Suppressor macrophage (primary cell): ENCODE results near the gene IL24.
"Not testable (repeated sequence)": the region's sequence is repeated elsewhere in the genome, so short reads cannot be mapped to it uniquely, and the experiment has no call there.

Experiments
- DNase-seq, 4 experiments: peaks; one replicate each; pipeline ENCODE4 v3.0.0-alpha.2; 2020 to 2022

The IL24 gene

GRCh38 chr1:206905295-206906164, 8.3 kb downstream of the IL24 start:
- DNase-seq: peak in 1 of 4 experiments; percentile 50

DNA sequence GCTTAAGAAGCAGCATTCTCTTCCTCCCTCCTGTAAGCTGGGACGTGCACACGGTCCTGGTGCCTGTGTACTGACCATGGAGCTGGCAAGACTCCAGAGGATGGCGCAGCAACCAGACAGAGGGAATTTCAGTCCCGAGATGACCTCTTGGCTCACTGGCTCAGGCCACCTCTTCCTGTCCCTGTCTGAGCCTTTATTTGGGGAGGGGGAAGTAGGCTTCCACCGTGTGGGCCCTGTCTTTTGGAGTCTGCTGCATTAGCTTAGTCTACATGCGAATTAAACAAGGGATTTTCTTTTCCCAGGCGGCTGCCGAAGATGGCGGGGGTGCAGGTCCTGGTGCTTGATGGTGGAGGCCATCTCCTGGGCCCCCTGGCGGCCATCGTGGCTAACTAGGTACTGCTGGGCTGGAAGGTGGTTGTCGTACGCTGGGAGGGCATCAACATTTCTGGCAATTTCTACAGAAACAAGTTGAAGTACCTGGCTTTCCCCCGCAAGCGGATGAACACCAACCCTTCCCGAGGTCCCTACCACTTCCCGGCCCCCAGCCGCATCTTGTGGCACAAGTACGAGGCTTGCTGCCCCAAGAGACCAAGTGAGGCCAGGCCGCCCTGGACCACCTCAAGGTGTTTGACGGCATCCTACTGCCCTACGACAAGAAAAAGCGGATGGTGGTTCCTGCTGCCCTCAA, 10.2 kb downstream of the IL24 start:
- DNase-seq: no peak

- no peak for DNase-seq
Observed at GRCh38 chr1:206908038-206908437, 10.8 kb downstream of the IL24 start.

DNA sequence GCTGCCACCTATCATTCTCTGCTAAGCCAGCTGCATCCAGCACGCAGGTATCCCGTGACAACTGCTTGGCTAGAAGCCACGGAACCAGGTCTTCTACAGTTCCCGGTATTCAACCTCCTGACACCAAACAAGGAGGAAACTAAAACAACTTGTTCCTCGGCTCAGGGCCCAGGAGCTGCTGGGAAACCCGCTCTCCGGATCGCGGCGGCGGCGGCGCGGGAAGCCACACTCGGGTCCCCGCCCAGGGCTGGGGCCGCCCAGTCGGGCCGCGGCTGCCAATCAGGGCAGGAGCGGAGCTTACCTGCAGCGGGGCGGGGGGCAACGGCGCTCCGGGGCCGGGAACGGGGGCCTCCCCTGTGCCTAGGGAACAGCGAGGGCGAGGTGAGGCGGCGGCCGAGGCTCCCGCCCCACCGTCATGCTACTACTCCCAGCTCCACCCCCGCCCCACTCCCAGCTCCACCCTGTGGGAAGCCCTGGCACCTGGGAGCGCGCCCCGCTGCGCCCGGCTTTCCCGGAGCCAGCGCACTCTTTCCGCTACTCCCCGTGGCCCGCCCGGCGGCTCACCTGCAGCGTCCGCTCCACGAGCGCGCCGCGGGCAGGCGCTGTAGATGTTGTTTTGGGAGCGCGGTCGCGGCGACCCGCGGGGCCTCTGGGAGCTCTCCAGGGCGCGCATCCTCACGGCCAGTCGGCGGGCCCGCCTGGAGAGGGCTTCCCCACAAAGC, 12.1 kb downstream of the IL24 start:
- DNase-seq: peak in 2 of 4 experiments; percentile 33 to 45

- DNase-seq: no peak
Observed at GRCh38 chr1:206909883-206910318, 12.7 kb downstream of the IL24 start.

DNA sequence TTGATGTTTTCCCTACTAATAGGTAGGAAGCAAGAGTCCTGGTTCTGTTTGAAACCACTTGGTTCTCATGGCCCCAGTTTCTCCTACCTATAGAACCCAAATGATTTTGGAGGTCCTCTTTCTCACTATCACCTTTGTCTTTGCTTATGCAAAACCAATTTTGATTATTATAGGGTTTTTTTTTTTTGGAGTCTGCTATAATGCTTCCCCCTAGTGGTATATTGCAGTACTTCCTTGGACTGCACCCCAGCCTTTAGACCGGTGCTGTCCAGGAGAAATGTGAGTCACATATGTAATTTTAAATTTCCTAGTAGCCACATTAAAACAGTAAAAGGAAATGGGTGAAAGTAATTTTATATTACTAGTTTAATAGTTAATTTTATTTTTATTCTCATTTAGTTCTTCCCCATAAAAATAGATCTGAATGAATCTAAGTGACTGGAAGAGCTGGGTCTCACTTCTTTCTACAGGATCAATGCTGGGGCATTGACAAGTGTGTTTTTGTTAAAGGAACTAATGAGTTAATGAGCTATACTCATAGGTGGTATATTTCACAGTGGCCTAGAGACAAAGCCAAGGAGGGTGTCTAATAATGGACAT, 13.9 kb downstream of the IL24 start:
- DNase-seq: peak; percentile 55 to 78 (median 70)

GRCh38 chr1:206912445-206913095, 15.3 kb downstream of the IL24 start:
- DNase-seq: peak; percentile 85 to 91 (median 86)

- DNase-seq: no peak
Observed at GRCh38 chr1:206913766-206914537, 16.7 kb downstream of the IL24 start.

- DNase-seq: no peak
Observed at GRCh38 chr1:206915030-206915735, 17.9 kb downstream of the IL24 start.

GRCh38 chr1:206916000-206916709, 18.9 kb downstream of the IL24 start:
- peak in 2 of 4 experiments; percentile 28 to 35 for DNase-seq

GRCh38 chr1:206918076-206918475, 20.8 kb downstream of the IL24 start:
- DNase-seq: no peak

DNA sequence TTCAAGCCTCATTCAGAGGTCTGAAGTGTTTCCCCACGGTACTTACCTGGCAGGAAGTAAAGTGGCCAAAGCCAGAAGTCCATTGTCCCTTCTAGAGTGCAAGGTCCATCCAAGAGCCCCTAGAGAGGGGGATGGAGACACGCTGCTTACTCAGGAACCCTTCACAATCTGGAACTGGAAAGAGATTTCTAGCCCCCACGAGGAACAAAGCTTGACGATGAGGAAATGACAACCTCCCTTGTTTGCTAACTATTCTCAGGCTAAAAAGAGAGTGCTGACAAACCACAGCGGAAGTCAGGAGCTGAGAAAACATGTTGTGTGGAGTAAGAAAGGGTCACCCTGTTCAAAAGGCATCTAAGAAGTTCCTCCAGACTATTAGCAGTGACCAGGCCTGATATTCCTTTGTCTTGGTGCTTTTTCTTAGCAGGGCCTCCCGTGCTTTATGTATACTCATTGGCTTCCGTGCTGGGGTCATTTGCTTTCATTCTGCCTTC, 24.6 kb downstream of the IL24 start, which contains the start of gene FCMR:
TSS of gene FCMR (minus strand) at position 170 of the 494 bp plus-strand sequence. CDS start at position 83, 87 bp downstream.
- DNase-seq: peak; percentile 84 to 95 (median 89)

- DNase-seq: no peak
Observed at GRCh38 chr1:206922524-206922923, 25.3 kb downstream of the IL24 start.

DNA sequence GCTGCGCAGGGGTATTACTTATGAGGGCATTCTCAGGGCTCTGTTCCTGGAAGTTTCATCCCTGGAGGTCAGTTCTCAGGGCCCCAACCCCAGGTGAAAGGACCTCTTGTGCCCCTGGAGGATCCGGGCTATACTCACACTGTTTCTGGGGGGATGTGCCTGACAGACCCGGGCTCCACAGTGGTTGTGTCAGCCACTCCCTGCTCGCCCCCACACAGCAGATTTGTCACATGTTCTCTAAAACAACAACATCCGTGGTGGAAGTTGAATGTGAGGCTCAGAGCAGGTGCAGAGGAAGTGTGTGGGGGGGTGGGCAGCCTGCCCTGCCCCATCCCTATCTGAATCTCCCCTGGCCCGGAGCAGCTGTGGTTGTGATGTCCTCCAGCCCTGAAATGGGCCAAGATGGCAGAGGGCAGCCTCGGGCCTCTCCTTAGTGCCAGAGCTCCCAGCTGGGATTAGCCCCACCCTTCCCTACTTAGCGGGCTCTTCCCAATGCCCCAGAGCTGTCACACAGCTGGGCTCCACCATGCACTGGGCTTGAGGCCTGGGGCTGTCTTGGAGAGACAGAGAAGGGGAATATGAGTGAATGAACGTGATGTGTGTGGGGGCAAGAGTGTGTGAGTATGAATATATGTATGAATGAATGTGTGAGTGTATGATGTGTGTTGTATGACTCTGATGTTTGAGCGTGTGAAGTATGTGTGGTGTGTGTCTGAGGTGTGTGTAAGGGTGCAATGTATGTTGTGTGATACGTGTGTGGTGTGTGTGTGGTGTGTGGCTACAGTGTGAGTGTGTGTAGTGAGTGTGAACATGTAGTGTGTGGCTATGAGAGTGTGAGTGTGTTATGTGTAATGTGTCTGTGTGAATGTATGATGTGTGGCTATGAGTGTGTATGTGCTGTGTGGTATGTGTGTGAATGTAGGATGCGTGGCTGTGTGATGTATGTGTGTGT, 26.0 kb downstream of the IL24 start:
- peak; percentile 63 to 84 (median 80) for DNase-seq

GRCh38 chr1:206923961-206924557, 26.8 kb downstream of the IL24 start:
- DNase-seq: not testable (repeated sequence)

DNA sequence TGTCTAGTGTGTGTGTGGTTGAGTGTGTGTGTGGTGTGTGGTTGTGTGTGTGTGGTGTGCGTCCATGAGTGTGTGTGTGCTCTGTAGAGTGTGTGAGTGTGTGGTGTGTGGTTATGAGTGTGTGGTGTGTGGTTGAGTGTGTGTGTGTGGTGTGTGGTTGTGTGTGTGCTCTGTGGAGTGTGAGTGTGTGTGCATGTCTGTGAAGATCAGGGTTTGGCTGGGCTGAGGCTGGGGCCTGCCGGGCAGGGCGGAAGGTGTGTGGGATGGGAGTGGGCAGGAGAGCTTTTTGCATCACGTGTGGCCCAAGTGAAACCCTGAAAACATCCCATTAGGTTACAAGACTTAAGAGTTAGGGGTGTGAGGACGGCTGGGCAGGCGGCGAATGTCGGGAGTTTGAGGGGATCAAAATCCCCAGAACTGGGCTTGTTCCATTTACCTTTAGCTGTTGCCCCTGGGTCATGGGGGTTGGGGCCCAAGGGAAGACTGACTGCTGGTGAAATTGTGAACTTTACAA, 27.4 kb downstream of the IL24 start:
- peak in 3 of 4 experiments; percentile 56 to 71 (median 69) for DNase-seq

GRCh38 chr1:206925106-206925736, 28.0 kb downstream of the IL24 start:
- DNase-seq: peak; percentile 90 to 96 (median 94)
